ENCODE measurements around the gene CHCHD10. TPM values are rescaled to one million over a fixed set of nuclear protein-coding genes. Genes with fewer than 3 reads are reported as not detected.
A peak's percentile ranks its signal among the peaks of the same experiment; 100 is the strongest.

CHCHD10 gene
- total and polyA plus RNA-seq, 2 of the 8 experiments (the other 6 are each of a cell fraction or from before 2014, with no cell fraction given), result 58.3 to 94.5 TPM

DNA sequence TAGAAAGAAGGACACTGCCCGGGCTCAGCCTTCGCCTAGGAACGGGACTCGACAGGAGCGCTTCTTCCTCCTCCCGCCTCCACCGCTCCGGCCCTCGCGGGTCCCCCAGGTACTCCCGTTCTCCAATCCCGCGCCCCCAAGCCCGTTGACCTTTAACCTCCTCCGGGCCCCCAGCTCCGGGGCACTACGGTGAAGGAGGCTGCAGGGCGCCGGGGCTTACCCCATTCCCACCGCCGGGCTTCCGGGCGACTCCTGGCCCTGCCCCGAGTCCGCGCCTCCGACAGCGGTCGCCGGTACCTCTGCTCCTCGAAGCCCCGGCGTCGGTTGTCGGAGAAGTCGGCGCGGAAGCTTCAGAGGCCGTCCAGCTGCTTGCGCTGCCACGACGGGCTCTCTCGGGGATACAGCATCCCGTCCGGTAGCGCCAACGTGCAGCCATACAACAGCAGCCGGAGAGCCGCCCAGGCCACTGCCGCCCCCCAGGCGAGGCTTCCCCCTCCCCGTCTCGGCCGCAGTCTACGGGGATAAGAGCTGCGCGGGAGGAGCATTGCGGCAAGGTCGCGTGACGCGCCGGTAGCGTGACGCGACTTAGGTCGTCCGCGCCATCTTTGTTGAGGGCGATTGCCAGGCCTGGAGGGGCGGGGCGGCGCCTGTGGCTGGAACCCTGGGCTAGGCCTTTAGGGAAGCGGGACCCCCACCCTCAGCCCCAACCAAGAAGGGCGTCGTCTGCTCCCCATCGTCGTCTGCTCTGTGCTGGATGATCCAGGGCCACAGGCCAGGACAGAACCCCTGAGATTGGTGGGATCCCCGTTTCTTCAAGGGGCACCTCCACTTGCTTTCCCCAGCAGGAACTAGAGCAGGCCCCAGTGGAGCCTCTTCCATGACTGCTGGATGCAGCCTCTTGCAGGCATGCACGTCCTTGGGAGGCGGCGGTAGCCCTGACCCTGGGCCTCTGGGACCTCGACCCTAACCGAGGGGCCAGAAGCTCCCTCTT is 50.7 kb downstream of the CHCHD10 start (continued):
- peak; percentile 46; the same call in 1 of the 2 replicates for TF ChIP-seq EGR1 (IDR thresholded peaks at IDR 0.05; ENCODE audit: borderline replicate concordance, low read depth, low read length)
- peak; percentile 83 for TF ChIP-seq MAX (IDR thresholded peaks at IDR 0.05)

Other genes starting within 250 kb of the CHCHD10 start
- not detected in 2 replicates for gene IGLL1, start 187.7 kb downstream of the CHCHD10 start, total RNA-seq (2021; fragmentation: NEBNext Ultra II Directional; extraction: Animal tissue kit (Norgen Biotek cat#: 25700))
- not detected in 2 replicates for gene IGLL1, start 187.7 kb downstream of the CHCHD10 start, polyA plus RNA-seq (2011; rRNA removed)
- 0.28 TPM in 1 of 2 replicates, not detected in the other for gene DRICH1, start 135.7 kb downstream of the CHCHD10 start, total RNA-seq (2021; fragmentation: NEBNext Ultra II Directional; extraction: Animal tissue kit (Norgen Biotek cat#: 25700))
- 0.19 and 0.21 TPM in 2 replicates for gene DRICH1, start 135.7 kb downstream of the CHCHD10 start, polyA plus RNA-seq (2011; rRNA removed)
- gene RGL4, start 77.0 kb downstream of the CHCHD10 start, total RNA-seq (2021; fragmentation: NEBNext Ultra II Directional; extraction: Animal tissue kit (Norgen Biotek cat#: 25700)), result not detected in 2 replicates
- not detected in 2 replicates for gene RGL4, start 77.0 kb downstream of the CHCHD10 start, polyA plus RNA-seq (2011; rRNA removed)
- 2.6 and 3.2 TPM in 2 replicates for gene ZNF70, start 16.9 kb downstream of the CHCHD10 start, total RNA-seq (2021; fragmentation: NEBNext Ultra II Directional; extraction: Animal tissue kit (Norgen Biotek cat#: 25700))
- gene ZNF70, start 16.9 kb downstream of the CHCHD10 start, polyA plus RNA-seq (2011; rRNA removed), result 1.1 and 1.2 TPM in 2 replicates
- gene VPREB3, start 13.5 kb downstream of the CHCHD10 start, total RNA-seq (2021; fragmentation: NEBNext Ultra II Directional; extraction: Animal tissue kit (Norgen Biotek cat#: 25700)), result 0.52 and 0.77 TPM in 2 replicates
- 4.0 and 4.6 TPM in 2 replicates for gene VPREB3, start 13.5 kb downstream of the CHCHD10 start, polyA plus RNA-seq (2011; rRNA removed)
- gene C22orf15, start 5.0 kb downstream of the CHCHD10 start, total RNA-seq (2021; fragmentation: NEBNext Ultra II Directional; extraction: Animal tissue kit (Norgen Biotek cat#: 25700)), result 2.3 and 4.9 TPM in 2 replicates
- gene C22orf15, start 5.0 kb downstream of the CHCHD10 start, polyA plus RNA-seq (2011; rRNA removed), result 4.2 and 6.9 TPM in 2 replicates
- gene MMP11, start 4.9 kb upstream of the CHCHD10 start, total RNA-seq (2021; fragmentation: NEBNext Ultra II Directional; extraction: Animal tissue kit (Norgen Biotek cat#: 25700)), result 9.6 and 10.2 TPM in 2 replicates
- 18.3 and 29.7 TPM in 2 replicates for gene MMP11, start 4.9 kb upstream of the CHCHD10 start, polyA plus RNA-seq (2011; rRNA removed)
- gene SMARCB1, start 19.0 kb upstream of the CHCHD10 start, total RNA-seq (2021; fragmentation: NEBNext Ultra II Directional; extraction: Animal tissue kit (Norgen Biotek cat#: 25700)), result 116 and 124 TPM in 2 replicates
- gene SMARCB1, start 19.0 kb upstream of the CHCHD10 start, polyA plus RNA-seq (2011; rRNA removed), result 145 and 158 TPM in 2 replicates
- gene DERL3, start 71.0 kb upstream of the CHCHD10 start, total RNA-seq (2021; fragmentation: NEBNext Ultra II Directional; extraction: Animal tissue kit (Norgen Biotek cat#: 25700)), result 8.7 and 9.9 TPM in 2 replicates
- gene DERL3, start 71.0 kb upstream of the CHCHD10 start, polyA plus RNA-seq (2011; rRNA removed), result 19.5 and 27.8 TPM in 2 replicates
- gene SLC2A11, start 89.9 kb upstream of the CHCHD10 start, total RNA-seq (2021; fragmentation: NEBNext Ultra II Directional; extraction: Animal tissue kit (Norgen Biotek cat#: 25700)), result 12.5 and 13.2 TPM in 2 replicates
- gene SLC2A11, start 89.9 kb upstream of the CHCHD10 start, polyA plus RNA-seq (2011; rRNA removed), result 9.1 and 10.7 TPM in 2 replicates
- 1,082 and 1,119 TPM in 2 replicates for gene MIF, start 126.4 kb upstream of the CHCHD10 start, total RNA-seq (2021; fragmentation: NEBNext Ultra II Directional; extraction: Animal tissue kit (Norgen Biotek cat#: 25700))
- 1,870 and 2,008 TPM in 2 replicates for gene MIF, start 126.4 kb upstream of the CHCHD10 start, polyA plus RNA-seq (2011; rRNA removed)
- 4.7 and 6.3 TPM in 2 replicates for gene GSTT2B, start 193.2 kb upstream of the CHCHD10 start, total RNA-seq (2021; fragmentation: NEBNext Ultra II Directional; extraction: Animal tissue kit (Norgen Biotek cat#: 25700))
- 13.3 and 13.5 TPM in 2 replicates for gene GSTT2B, start 193.2 kb upstream of the CHCHD10 start, polyA plus RNA-seq (2011; rRNA removed)
- gene DDTL, start 198.9 kb upstream of the CHCHD10 start, total RNA-seq (2021; fragmentation: NEBNext Ultra II Directional; extraction: Animal tissue kit (Norgen Biotek cat#: 25700)), result 1.7 and 2.1 TPM in 2 replicates
- 2.2 and 3.1 TPM in 2 replicates for gene DDTL, start 198.9 kb upstream of the CHCHD10 start, polyA plus RNA-seq (2011; rRNA removed)
- 106 and 110 TPM in 2 replicates for gene DDT, start 206.5 kb upstream of the CHCHD10 start, total RNA-seq (2021; fragmentation: NEBNext Ultra II Directional; extraction: Animal tissue kit (Norgen Biotek cat#: 25700))
- 336 and 341 TPM in 2 replicates for gene DDT, start 206.5 kb upstream of the CHCHD10 start, polyA plus RNA-seq (2011; rRNA removed)
- gene GSTT2, start 212.2 kb upstream of the CHCHD10 start, total RNA-seq (2021; fragmentation: NEBNext Ultra II Directional; extraction: Animal tissue kit (Norgen Biotek cat#: 25700)), result 1.1 and 1.9 TPM in 2 replicates
- gene GSTT2, start 212.2 kb upstream of the CHCHD10 start, polyA plus RNA-seq (2011; rRNA removed), result 1.2 and 1.5 TPM in 2 replicates
- not detected in 2 replicates for gene GSTT4, start 237.5 kb upstream of the CHCHD10 start, total RNA-seq (2021; fragmentation: NEBNext Ultra II Directional; extraction: Animal tissue kit (Norgen Biotek cat#: 25700))
- gene GSTT4, start 237.5 kb upstream of the CHCHD10 start, polyA plus RNA-seq (2011; rRNA removed), result 0.08 and 0.14 TPM in 2 replicates
- gene CABIN1, start 243.3 kb upstream of the CHCHD10 start, total RNA-seq (2021; fragmentation: NEBNext Ultra II Directional; extraction: Animal tissue kit (Norgen Biotek cat#: 25700)), result 62.6 and 62.9 TPM in 2 replicates
- gene CABIN1, start 243.3 kb upstream of the CHCHD10 start, polyA plus RNA-seq (2011; rRNA removed), result 14.1 and 25.5 TPM in 2 replicates